HG02840 (cell line): ENCODE results near the gene CPEB2.

Source experiments
- ATAC-seq: cut with Tn5 transposase; IDR thresholded peaks from one replicate; pipeline ENCODE4 v1.9.1; 2021; ENCODE audit warnings: mild to moderate bottlenecking, moderate library complexity, moderate number of reproducible peaks; ENCODE audit not compliant: unreplicated experiment, low FRiP score

The CPEB2 gene

DNA sequence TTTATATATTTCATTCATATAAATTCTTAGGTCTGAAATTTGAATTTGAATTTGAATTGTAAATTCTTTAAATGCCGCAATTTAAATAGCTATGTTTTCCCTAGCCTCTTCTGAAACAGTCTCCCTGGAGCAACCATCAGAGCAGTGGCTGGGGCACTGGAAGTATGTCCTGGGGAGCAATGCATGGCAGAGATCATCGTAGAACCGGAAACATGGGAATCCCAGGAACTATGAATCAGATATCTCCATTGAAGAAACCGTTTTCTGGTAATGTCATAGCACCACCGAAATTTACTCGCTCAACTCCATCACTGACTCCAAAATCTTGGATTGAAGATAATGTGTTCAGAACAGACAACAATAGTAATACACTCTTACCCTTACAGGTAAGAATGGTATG is 4.9 kb downstream of the CPEB2 start:
- no peak for ATAC-seq

DNA sequence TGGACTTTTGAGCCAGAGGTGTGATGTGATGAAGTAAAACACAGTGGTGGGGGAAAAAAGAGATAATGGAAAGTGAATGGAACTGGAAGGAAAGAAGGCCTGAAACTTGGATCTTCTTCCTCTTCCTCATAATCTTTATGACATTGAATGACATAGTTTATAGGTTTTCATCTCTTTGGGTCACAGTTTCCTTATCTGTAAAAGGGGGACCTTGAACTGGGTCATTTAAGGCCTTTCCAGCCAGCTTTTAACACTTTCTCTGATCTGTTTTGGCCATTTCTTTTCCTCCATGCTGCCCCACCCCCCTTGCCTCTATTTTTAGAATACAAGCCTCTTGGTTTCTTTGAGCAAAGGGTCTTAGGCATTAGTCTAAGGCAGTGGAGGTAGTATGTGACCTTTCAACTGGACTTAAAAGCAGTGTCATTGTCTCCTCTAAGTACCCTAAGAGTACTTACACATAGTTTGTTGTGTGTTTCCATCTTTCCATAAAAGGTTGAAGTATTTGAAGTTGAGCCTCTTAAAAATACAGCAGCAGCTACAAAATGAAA is 7.8 kb downstream of the CPEB2 start:
- ATAC-seq: no peak

DNA sequence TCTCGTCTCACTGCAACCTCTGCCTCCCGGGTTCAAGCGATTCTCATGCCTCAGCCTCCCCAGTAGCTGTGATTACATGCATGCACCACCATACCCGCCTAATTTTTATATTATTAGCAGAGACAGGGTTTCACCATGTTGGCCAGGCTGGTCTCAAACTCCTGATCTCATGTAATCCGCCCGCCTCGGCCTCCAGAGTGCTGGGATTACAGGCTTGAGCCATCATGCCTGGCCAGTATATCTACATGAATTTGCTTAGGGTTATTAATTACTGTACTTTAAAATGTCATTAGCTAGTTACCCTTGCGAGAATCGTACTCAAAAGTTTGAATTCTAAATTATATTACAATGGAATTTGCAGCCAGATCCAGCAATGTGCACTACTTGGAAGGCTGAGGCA is 8.9 kb downstream of the CPEB2 start:
- ATAC-seq: no peak

DNA sequence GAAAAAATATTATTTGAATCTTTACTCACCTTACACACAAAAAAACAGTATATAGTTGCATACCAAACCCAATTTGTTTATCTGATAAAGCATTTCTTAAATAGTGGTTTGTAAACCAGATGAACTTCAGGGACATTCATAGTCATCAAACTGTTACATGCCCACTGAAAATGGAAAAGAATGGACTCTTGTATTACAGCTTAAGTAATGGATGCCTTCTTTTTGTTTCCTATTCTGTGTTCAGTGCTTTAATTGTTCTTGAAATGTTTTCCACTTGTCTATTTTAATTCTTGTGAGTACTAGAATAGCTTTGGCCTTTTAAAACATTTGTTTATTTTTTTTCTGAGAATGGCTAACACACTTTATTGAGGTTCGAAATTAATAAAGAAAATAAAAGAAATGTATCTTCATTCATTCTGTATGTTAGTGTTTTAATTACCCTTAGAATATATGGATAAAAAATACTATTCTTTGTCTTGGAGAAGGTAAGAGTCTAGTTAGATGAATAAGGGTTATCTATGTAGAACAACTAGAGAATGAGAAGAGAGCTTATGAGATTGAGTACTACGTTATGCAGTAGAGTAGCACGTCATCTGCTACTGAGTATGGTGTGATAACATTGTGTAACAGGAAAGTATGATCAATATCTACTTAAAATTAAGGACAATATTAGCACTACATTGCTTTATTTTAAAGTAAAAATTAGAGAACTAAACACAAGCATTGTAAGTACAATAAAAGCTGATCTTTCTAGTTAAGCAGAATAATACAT is 9.9 kb downstream of the CPEB2 start:
- no peak for ATAC-seq

DNA sequence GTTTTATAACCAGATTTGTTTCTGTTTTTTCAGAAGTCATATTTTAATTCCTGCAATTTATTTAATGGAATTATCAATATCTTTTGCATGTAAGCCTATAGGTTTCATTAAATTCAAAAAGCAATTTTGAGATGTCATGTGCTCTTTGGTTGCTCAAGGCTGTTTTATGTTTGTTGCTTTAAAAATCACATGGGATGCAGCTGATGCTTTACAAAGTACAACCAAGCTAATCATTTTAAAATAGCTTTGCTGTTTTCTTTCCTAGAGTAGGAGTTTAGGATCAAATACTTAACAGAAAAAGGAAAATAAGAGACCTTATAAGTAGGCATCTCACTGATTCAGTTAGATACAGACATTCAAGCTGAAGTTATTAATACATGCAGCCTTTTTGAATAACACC is 11.3 kb downstream of the CPEB2 start:
- ATAC-seq: no peak

DNA sequence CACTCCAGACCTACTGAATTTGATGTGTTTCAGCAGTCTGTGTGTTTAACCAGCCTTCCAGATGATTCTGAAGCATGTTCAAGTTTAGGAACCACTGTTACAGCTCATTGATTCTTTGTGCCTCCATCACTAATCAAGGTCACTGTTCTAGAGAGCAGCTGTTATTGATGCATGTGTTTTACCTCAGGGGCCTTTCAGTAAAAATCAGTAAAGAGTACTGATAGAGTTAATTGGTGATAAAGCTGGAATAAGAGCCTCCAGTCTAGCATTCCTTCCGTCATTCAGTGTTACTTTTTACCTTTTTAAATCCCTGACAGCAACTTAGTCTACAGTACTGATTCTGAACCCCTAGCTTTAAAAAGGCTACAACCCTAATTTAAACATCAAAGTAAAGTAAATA is 12.9 kb downstream of the CPEB2 start:
- ATAC-seq: no peak

DNA sequence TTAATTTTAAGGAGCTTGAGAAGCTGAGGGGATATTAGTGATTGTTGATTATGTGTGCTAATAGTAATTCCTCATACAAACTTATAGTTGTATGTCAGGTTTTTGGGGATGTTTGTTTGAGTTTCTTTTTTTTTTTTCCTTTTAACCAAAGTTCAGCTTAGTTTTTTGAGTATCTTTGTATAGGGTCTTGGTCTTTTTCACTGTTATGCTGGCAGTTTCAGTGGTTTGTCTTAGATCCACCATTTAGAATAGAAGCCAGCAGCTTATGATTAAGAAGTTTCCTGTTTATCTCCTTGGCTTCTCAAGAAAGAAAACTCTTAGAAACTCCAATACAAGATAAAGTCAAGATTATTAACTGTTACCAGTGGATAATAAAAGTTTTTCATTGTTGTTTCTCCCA is 16.1 kb downstream of the CPEB2 start:
- no peak for ATAC-seq

DNA sequence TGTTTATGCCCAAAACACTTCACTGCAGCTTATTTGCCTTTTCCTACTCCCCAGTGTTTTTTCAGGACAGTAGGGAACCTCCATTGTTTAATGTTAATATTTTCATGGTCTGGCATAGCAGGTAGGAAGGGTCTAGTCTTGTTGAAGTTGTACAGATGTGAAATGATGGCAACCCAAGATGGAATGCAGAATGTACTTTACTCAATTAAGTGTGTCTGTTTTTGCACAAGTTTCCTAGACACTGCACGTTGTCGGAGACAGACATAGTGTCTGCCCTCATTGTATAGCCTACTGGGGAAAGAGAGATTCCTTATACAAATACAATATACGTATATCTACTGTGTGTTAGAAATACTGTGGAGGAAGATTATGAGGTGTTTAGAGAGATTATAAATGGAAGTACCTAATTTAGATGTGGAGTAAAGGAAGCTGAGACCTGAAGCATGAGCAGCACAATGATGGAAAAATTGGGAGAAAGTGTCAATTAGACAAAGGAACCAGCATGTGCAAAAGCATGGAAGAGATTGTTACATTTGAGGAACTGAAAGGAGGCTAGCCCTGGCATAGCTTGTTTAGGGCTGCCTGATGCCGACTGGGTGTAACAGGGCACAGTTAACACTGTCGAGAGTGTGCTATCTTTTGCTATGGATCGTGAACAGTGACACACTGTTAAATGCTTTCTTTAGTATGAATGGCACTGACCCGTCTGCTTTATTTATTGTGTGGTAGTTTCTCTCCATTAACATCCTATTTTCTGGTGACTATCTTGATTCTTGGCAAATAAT is 18.4 kb downstream of the CPEB2 start:
- ATAC-seq: no peak

DNA sequence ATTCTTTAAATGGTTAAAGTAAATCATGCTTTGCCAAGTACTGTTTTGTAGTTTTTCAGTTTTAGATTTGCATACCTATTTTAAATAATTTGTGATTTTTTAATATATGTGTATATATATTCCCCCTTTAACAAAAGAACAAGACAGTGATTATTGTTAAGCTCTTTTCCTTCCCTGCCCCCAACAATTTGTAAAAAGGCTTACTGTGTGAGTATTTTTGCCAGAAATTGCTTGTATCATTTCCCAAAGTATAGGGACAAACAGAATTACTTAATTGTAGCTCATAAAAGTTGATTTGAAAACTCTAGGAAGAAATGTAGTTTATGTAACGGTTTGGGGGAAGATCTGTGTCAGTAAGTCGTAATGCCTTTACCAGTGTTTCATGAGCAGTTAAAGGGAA is 19.0 kb downstream of the CPEB2 start:
- no peak for ATAC-seq

DNA sequence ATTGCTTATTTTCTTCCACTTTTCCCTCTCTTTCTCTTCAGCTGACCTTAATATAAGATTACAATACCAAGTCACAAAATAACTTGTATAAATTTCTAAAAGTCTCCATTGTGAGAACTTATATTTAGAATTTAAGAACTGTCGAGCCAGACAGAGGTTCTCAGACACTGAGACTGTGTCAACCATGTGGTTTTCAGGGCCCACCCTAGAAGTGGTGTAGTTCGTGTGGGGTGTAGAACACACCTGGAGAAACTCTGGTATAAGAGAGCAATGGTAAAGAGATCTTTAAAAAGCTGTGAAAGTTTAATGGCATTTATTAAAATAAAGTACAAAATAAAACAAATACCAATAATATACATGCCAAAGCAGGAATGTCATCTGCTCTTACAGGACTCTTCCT is 19.7 kb downstream of the CPEB2 start:
- no peak for ATAC-seq

DNA sequence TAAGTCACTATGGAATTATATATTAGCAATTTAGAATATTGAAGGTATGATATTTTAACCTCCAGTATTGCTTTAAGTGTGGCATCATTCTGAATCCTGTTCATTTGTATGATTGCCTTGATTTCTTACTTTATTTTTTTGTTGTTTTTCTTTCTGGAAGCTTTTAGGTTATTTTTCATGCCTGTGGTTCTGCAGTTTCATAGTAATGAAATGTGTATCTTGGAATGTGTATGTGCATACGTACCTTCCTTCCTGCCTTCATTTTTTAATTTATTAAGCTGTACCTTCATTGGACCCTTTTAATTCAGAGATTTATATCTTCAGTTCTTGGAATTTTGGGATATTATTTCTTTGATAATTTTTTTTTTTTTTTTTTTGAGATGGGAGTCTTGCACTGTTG is 22.1 kb downstream of the CPEB2 start:
- ATAC-seq: no peak

DNA sequence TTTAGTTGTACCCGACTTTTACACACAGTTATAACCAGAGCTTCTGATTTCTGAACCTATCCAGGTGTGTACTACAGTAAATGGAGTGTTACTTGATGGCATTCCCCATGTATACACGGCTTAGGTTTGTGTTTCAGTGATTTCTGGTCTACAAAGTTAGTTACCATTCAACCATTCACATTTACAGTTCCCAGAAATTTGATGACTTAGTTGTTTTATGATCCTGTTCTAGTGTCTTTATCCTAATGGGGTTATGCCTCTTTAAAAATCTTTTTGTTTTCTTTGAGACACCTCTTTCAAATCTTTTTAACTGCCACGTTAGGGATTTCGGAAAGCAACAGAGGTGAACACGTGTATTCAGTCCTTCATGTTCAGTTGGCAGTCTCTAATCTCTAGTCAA is 23.4 kb downstream of the CPEB2 start:
- ATAC-seq: no peak

DNA sequence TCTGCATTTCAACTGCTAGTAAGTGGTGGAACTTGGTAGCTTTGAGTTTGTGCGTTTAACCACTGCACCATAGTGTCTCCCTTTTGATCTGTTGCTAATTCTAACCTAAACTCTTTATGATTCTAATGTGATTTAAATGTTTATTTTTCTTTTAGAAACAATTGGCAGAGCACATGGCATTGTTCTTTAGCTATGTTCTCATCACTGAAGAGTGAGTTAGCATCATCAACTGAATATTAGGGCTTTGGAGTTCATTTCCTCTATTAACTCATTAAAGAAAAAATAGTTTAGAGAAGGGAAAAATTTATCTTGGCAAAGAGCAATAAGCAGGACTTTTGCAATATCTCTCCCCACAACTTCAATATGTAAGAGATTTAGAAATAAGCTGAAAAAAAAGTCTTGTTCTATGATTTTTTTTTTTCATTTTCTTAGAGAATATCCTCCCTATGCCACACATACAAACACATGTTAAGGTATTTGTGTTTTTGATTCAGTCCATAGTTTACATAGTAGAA is 25.7 kb downstream of the CPEB2 start:
- no peak for ATAC-seq

DNA sequence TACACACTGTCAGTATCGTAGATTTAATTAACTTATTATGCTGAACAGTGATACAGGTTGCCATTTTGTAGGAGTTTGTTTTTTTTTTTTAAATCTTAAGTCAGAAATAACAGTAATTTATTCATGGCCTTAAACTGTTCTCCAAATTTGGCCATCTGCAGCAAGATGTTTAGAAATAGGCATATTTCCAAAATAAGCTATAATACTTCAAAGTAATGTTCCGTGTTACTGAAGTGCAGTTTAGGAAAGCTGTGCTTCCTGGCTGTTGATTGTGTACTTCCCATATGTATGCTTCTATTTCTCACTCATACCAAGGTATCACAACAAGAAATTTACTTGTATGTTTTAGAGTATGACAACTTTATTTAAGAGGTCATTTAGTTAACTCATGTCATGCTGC is 28.9 kb downstream of the CPEB2 start:
- ATAC-seq: no peak

DNA sequence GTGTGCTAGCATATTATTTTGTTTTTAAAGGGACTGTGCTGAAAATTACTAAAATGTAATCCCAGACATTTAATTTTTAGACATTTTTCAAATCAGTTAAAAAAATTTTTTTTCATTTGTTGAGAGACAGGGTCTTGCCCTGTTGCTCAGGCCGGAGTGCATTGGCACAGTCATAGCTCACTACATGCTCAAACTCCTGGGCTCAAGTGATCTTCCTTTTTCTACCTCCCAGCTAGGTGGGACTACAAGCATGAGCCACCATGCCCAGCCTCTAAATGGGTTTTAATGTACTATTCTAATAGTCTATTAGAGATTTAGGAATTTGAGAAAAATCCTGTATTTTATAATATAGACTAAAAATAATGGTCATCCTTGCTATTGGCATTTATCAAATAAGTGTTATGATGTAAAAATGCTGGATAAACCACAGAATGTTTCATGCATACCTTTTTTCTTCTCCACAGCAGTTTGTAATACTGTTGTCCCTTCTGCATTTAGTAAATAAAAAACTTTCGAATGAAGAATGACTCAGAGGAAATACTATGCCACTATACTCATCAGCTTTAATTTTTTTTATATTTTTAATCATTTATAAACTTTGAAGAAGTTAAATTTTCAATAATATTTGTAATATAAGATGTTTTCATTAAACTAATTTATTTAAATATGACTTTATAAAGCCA is 29.9 kb downstream of the CPEB2 start:
- no peak for ATAC-seq

DNA sequence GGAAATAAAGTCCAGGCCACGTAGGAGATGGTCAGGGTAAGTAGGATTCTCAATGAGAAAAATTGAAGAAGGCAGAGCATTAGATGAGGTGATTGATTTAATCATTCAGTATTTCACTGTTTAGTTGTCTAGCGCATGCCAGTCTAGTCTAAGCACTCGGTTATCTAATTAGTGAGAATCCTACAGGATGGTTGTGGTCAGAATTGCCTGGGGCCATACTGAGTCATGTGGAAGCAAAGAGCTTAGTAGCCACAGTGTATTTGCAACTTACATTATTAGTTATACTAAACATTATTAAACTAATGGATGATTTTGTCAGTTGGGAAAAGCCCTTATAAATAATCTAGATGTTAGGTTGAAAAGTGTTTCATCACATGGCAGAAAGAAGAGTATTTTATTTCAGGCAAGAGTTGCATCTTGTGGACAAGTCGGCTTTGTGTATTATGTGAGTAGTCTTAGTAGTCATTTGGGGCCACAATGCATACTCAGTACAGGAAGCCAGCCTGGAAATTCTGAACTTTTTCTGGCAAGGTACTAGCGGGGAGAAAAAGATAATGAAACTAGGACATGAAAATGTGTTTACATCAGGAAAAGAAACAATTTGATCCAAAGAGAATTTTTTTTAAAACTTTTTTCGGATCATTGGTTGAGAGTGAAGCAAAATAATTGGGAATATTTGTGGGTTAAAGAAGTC is 31.9 kb downstream of the CPEB2 start:
- no peak for ATAC-seq

DNA sequence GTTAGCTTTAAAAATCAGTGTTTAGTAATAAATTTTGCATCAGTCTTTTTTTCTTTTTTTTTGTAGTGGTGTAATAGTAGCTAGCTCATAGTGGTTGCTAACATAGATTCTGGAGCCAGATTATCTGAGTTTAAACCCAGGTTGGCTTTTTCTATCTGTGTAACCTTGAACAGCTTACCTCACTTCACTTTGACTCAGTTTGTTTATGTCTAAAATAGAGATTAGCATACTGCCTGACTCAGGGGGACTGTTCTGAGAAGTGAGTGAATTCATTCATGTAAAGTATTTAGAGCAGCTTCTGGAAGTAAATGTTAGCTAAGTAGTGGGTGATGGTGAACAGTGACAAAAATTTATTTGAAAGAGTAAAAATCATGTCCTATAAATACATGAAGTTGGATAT is 32.9 kb downstream of the CPEB2 start:
- ATAC-seq: no peak

DNA sequence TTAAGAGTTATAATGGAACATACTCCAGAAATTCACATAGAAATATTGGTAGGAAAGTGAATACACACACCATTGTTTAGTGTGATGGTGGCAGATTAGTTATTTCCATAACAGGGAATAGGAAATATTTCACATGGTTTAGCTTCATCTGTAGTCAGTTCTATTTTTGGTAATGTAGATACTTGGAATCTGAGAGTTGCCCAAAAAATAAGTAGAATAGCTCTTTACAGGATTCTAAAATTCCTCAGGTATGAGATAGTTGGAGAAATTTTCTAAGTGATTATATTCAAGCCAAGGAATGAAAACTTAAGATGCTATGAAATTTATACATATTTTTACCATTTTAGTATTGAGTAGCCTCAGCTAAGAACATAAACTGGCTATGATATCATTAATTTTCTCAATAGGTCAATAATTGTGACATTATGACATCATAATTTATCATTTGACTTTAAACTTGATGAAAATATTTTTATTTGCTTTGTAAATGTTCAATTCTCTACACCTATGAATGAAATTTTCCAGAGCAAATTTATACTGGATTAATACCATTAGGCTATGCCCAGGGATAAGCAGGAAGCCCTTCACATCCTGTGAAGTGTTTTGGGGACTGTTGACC is 35.8 kb downstream of the CPEB2 start:
- no peak for ATAC-seq

DNA sequence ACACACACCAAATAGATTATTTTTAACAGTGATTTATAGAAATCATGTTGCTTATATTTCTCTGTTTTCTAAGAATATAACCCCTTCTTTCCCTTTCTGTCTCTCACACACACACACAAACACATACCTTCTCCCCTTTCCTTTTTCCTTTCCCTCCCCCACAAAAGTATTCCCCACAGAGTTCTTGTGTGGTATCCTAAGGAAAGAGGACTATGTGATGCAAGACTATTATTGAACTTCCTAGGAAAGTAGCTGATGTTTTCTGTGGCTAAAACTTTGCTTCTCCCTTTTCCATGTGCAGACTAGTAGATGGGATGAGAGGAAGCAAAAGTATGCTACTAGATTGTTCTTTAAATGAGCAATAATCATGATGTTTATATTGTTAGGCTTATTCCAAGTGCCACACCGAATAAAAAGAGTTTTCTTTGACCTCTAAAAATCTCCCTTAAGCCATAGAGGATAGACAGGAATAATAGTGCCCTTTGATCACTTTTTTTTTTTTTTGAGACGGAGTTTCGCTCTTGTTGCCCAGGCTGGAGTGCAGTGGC is 38.7 kb downstream of the CPEB2 start:
- no peak for ATAC-seq
